Peyer's patch (tissue), 4 donors: ENCODE measurements around the gene BAIAP2L1.

Experiments used
- CTCF ChIP-seq, 6 experiments: fragments of 450-650 bp in 4 of 6; fragments of 200-600 bp in 2 of 6; sonication (generic) in 1 of 6; IDR thresholded peaks; one replicate each; pipeline ENCODE4 v1.5.1; 2017 to 2019; ENCODE audit warnings: antibody characterized with exemption in 6 of 6, mild to moderate bottlenecking in 3 of 6, moderate library complexity in 1 of 6
- POLR2A ChIP-seq, 2 donors: fragments of 450-650 bp; IDR thresholded peaks; one replicate each; pipeline ENCODE4 v1.5.1; 2017; ENCODE audit warnings: antibody characterized with exemption in 2 of 2, mild to moderate bottlenecking in 2 of 2, moderate library complexity in 2 of 2

- TF ChIP-seq POLR2A (IDR thresholded peaks at IDR 0.05) (no peak), CTCF (IDR thresholded peaks at IDR 0.05) (no peak)
Observed at GRCh38 chr7:98439484-98439883, 38.6 kb upstream of the BAIAP2L1 start.
